Measurements from ENCODE around the gene CALN1.

GRCh38 chr7:72446131-72446530 is 34.0 kb upstream of the CALN1 start:
- TF ChIP-seq CTCF (IDR thresholded peaks at IDR 0.05) (no peak), POLR2A (IDR thresholded peaks at IDR 0.05) (no peak)

All from heart left ventricle (tissue), 13 donors.